Tibial nerve (tissue), 4 donors: ENCODE results near the gene SNAPC2. TPM values are rescaled to one million over a fixed set of nuclear protein-coding genes. Genes with fewer than 3 reads are reported as not detected.

Experiments used
- DNase-seq, 2 donors: peaks; one replicate each; pipeline ENCODE4 v3.0.0-alpha.2; 2019; ENCODE audit warnings: low spot score in 2 of 2
- H3K27ac ChIP-seq, 4 donors: fragments of 200-600 bp; sonication (generic) in 3 of 4; one replicate each; pipeline ENCODE4 v1.5.1; 2017 to 2019; ENCODE audit warnings: mild to moderate bottlenecking in 1 of 4
- H3K27me3 ChIP-seq, 2 donors: fragments of 200-600 bp; sonication (generic) in 1 of 2; one replicate each; pipeline versions ENCODE4 v1.5.1 to v1.6.0; 2017 to 2019
- H3K36me3 ChIP-seq, 3 donors: fragments of 200-600 bp; sonication (generic); one replicate each; pipeline ENCODE4 v1.5.1; 2018 to 2019
- H3K4me1 ChIP-seq, 4 donors: fragments of 200-600 bp; sonication (generic) in 3 of 4; one replicate each; pipeline ENCODE4 v1.5.1; 2017 to 2019
- H3K4me3 ChIP-seq, 4 donors: fragments of 200-600 bp; sonication (generic) in 3 of 4; one replicate each; pipeline ENCODE4 v1.5.1; 2017 to 2019; ENCODE audit warnings: mild to moderate bottlenecking in 1 of 4, moderate library complexity in 1 of 4
- H3K9me3 ChIP-seq, 4 donors: fragments of 200-600 bp; sonication (generic) in 3 of 4; one replicate each; pipeline ENCODE4 v1.5.1; 2017 to 2019
- EP300 ChIP-seq, 2 donors: sonication (generic); formaldehyde crosslinking; IDR thresholded peaks; one replicate each; pipeline ENCODE4 v1.6.1; 2017; ENCODE audit warnings: antibody characterized with exemption in 2 of 2, mild to moderate bottlenecking in 1 of 2
- POLR2A ChIP-seq, 2 donors: fragments of 450-650 bp; IDR thresholded peaks; one replicate each; pipeline ENCODE4 v1.6.1; 2017; ENCODE audit warnings: antibody characterized with exemption in 2 of 2, mild to moderate bottlenecking in 2 of 2, moderate library complexity in 2 of 2
- WGBS, 2 donors: methylation state at CpG; one replicate each; pipeline ENCODE4 v1.1.5; 2018; 5-methylcytosine and 5-hydroxymethylcytosine counted together
- total RNA-seq, 4 donors: library from RNA; depleted of rRNA; stranded (reverse); fragments of >200 nt; gene quantifications; one replicate each; pipeline ENCODE4 v1.1.0, GENCODE V29; 2016
- TF ChIP-seq, protein P1 (sequence below), 5 experiments: fragments of 200-600 bp in 3 of 5; fragments of 450-650 bp in 2 of 5; sonication (generic) in 3 of 5; IDR thresholded peaks; one replicate each; pipeline ENCODE4 v1.5.1; 2016 to 2019; ENCODE audit warnings: antibody characterized with exemption in 5 of 5, mild to moderate bottlenecking in 3 of 5, moderate library complexity in 2 of 5

SNAPC2 gene
- total RNA-seq, 4 donors from 2014 or later, result 11.6 to 26.4 (median 16.1) TPM

- Histone ChIP-seq H3K4me3 (no peak overlapping the region), H3K27me3 (peaks cover 0 to 13% of the 10 kb centered on the region in 2 donors), H3K36me3 (no peaks in the 10 kb centered on the region), H3K4me1 (peaks cover 0 to 9% (median 3%) of the 10 kb centered on the region in 4 donors), H3K9me3 (no peaks in the 10 kb centered on the region), H3K27ac (no peak overlapping the region)
- no peak for TF ChIP-seq EP300 (IDR thresholded peaks at IDR 0.05)
- no peak for TF ChIP-seq POLR2A (IDR thresholded peaks at IDR 0.05)
- TF ChIP-seq, protein P1, sequence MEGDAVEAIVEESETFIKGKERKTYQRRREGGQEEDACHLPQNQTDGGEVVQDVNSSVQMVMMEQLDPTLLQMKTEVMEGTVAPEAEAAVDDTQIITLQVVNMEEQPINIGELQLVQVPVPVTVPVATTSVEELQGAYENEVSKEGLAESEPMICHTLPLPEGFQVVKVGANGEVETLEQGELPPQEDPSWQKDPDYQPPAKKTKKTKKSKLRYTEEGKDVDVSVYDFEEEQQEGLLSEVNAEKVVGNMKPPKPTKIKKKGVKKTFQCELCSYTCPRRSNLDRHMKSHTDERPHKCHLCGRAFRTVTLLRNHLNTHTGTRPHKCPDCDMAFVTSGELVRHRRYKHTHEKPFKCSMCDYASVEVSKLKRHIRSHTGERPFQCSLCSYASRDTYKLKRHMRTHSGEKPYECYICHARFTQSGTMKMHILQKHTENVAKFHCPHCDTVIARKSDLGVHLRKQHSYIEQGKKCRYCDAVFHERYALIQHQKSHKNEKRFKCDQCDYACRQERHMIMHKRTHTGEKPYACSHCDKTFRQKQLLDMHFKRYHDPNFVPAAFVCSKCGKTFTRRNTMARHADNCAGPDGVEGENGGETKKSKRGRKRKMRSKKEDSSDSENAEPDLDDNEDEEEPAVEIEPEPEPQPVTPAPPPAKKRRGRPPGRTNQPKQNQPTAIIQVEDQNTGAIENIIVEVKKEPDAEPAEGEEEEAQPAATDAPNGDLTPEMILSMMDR (IDR thresholded peaks at IDR 0.05), result no peak
- DNase-seq, result no peak
- WGBS, 2 donors, result 91 to 95% methylated on average over 16 of the region's 16 CpGs
Observed at GRCh38 chr19:7898967-7899366, 21.2 kb upstream of the SNAPC2 start.

DNA sequence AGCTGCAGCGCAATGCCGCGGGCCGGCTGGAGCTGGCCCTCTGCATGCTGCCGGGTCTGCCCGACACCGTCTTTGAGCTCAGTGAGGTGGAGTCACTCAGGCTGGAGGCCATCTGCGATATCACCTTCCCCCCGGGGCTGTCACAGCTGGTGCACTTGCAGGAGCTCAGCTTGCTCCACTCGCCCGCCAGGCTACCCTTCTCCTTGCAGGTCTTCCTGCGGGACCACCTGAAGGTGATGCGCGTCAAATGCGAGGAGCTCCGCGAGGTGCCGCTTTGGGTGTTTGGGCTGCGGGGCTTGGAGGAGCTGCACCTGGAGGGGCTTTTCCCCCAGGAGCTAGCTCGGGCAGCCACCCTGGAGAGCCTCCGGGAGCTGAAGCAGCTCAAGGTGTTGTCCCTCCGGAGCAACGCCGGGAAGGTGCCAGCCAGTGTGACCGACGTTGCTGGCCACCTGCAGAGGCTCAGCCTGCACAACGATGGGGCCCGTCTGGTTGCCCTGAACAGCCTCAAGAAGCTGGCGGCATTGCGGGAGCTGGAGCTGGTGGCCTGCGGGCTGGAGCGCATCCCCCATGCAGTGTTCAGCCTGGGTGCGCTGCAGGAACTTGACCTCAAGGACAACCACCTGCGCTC lies 20.3 kb upstream of the SNAPC2 start:
- Histone ChIP-seq H3K27me3 (peaks cover 0 to 4% of the 10 kb centered on the region in 2 donors), H3K36me3 (no peaks in the 10 kb centered on the region), H3K27ac (no peak overlapping the region), H3K9me3 (no peaks in the 10 kb centered on the region), H3K4me1 (peaks cover 0 to 15% (median 9%) of the 10 kb centered on the region in 4 donors), H3K4me3 (no peak overlapping the region)
- TF ChIP-seq, protein P1 (IDR thresholded peaks at IDR 0.05), result no peak
- TF ChIP-seq POLR2A (IDR thresholded peaks at IDR 0.05) (no peak), EP300 (IDR thresholded peaks at IDR 0.05) (no peak)
- no peak for DNase-seq
- WGBS, 2 donors, result 93 to 94% methylated on average over 15 to 28 of the region's 34 CpGs

GRCh38 chr19:7900401-7900870 lies 19.7 kb upstream of the SNAPC2 start:
- TF ChIP-seq, protein P1 (IDR thresholded peaks at IDR 0.05), result no peak
- TF ChIP-seq POLR2A (IDR thresholded peaks at IDR 0.05) (no peak), EP300 (IDR thresholded peaks at IDR 0.05) (no peak)
- no peaks in the 10 kb centered on the region for H3K9me3 ChIP-seq
- peaks cover 0 to 21% (median 15%) of the 10 kb centered on the region in 4 donors for H3K4me1 ChIP-seq
- H3K4me3 ChIP-seq, result no peak overlapping the region
- H3K36me3 ChIP-seq, result no peaks in the 10 kb centered on the region
- 72 to 73% methylated on average over 18 to 19 of the region's 21 CpGs for WGBS, 2 donors
- no peaks in the 10 kb centered on the region for H3K27me3 ChIP-seq
- H3K27ac ChIP-seq, result no peak overlapping the region
- no peak for DNase-seq

GRCh38 chr19:7900931-7901330 lies 19.2 kb upstream of the SNAPC2 start:
- Histone ChIP-seq H3K4me1 (peaks cover 0 to 26% (median 16%) of the 10 kb centered on the region in 4 donors), H3K4me3 (no peak overlapping the region), H3K27ac (no peak overlapping the region), H3K9me3 (no peaks in the 10 kb centered on the region), H3K27me3 (no peaks in the 10 kb centered on the region), H3K36me3 (peaks cover 0 to 4% (median 0%) of the 10 kb centered on the region in 3 donors)
- no peak for DNase-seq
- TF ChIP-seq POLR2A (IDR thresholded peaks at IDR 0.05) (no peak), EP300 (IDR thresholded peaks at IDR 0.05) (no peak)
- TF ChIP-seq, protein P1 (IDR thresholded peaks at IDR 0.05), result no peak
- WGBS, 2 donors, result 63 to 78% methylated on average over 3 of the region's 3 CpGs

- H3K4me3 ChIP-seq, result no peak overlapping the region
- peaks cover 0 to 8% (median 0%) of the 10 kb centered on the region in 3 donors for H3K36me3 ChIP-seq
- no peak overlapping the region for H3K27ac ChIP-seq
- TF ChIP-seq POLR2A (IDR thresholded peaks at IDR 0.05), result no peak
- TF ChIP-seq, protein P1 (IDR thresholded peaks at IDR 0.05), result no peak
- no peak for TF ChIP-seq EP300 (IDR thresholded peaks at IDR 0.05)
- H3K27me3 ChIP-seq, result no peaks in the 10 kb centered on the region
- H3K9me3 ChIP-seq, result no peaks in the 10 kb centered on the region
- 87 to 95% methylated on average over 7 of the region's 7 CpGs for WGBS, 2 donors
- no peak for DNase-seq
- H3K4me1 ChIP-seq, result peaks cover 0 to 30% (median 16%) of the 10 kb centered on the region in 4 donors
Observed at GRCh38 chr19:7901337-7901736, 18.8 kb upstream of the SNAPC2 start.
